GM19452 (cell line): ENCODE measurements around the gene P2RX5.

Experiments used
- ATAC-seq: cut with Tn5 transposase; IDR thresholded peaks from one replicate; pipeline ENCODE4 v1.9.1; 2021; ENCODE audit not compliant: unreplicated experiment

The P2RX5 gene

GRCh38 chr17:3683054-3683511 is 12.9 kb downstream of the P2RX5 start:
- no peak for ATAC-seq

- ATAC-seq, result no peak
These were observed 13.9 kb downstream of the P2RX5 start for GRCh38 chr17:3682033-3682432.

GRCh38 chr17:3681565-3681964 is 14.4 kb downstream of the P2RX5 start:
- no peak for ATAC-seq

- no peak for ATAC-seq
These were observed 14.9 kb downstream of the P2RX5 start for GRCh38 chr17:3681057-3681456.

- no peak for ATAC-seq
These were observed 16.3 kb downstream of the P2RX5 start for GRCh38 chr17:3679531-3680126.

GRCh38 chr17:3678821-3679530 is 17.0 kb downstream of the P2RX5 start:
- ATAC-seq, result no peak

- ATAC-seq, result no peak
These were observed 17.7 kb downstream of the P2RX5 start for GRCh38 chr17:3678095-3678820.

- no peak for ATAC-seq
These were observed 20.1 kb downstream of the P2RX5 start for GRCh38 chr17:3675886-3676285.

GRCh38 chr17:3672571-3672970 is 23.4 kb downstream of the P2RX5 start:
- no peak for ATAC-seq

- ATAC-seq, result no peak
These were observed 26.4 kb downstream of the P2RX5 start for GRCh38 chr17:3669548-3669947.

GRCh38 chr17:3669085-3669347 is 26.9 kb downstream of the P2RX5 start:
- no peak for ATAC-seq

- ATAC-seq, result peak; percentile 83
These were observed 27.5 kb downstream of the P2RX5 start, which contains the start of the genes EMC6 and TAX1BP3 for GRCh38 chr17:3668279-3669084. TSS of gene EMC6 (plus strand) at chr17:3668812. CDS start at chr17:3669147, 335 bp downstream. TSS of gene TAX1BP3 (minus strand) at chr17:3668578. CDS start at chr17:3668526, 52 bp downstream.

GRCh38 chr17:3667366-3668278 is 28.3 kb downstream of the P2RX5 start:
- ATAC-seq, result peak; percentile 18

- ATAC-seq, result no peak
These were observed 29.4 kb downstream of the P2RX5 start for GRCh38 chr17:3666516-3666915.

- ATAC-seq, result no peak
These were observed 30.1 kb downstream of the P2RX5 start for GRCh38 chr17:3665834-3666233.

GRCh38 chr17:3663102-3664011 is 32.6 kb downstream of the P2RX5 start:
- no peak for ATAC-seq

GRCh38 chr17:3660311-3660891 is 35.6 kb downstream of the P2RX5 start:
- ATAC-seq, result no peak

- ATAC-seq, result no peak
These were observed 36.3 kb downstream of the P2RX5 start for GRCh38 chr17:3659541-3660111.
